K562 (cell line): ENCODE results near the gene PTGFR. TPM values are rescaled to one million over a fixed set of nuclear protein-coding genes. Genes with fewer than 3 reads are reported as not detected.

Experiments used
- ATAC-seq: fragments of 200-7000 bp; cut with Tn5 transposase; 3 replicates; pipeline ENCODE4 v1.9.1; 2020; ENCODE audit warnings: moderate library complexity
- BruUV-seq: library from RNA; stranded (reverse); fragments of 400-500 nt; replicated peaks from 2 replicates; lab custom pipeline; 2021; lab: Mats Ljungman, UMichigan
- CTCF ChIA-PET: fragments of 300-600 bp; formaldehyde crosslinking; extraction: SDS; loops from one replicate; lab custom pipeline; 2021; ENCODE audit warnings: low intra/inter-chr PET ratio; lab: Yijun Ruan, JAX
- POLR2A ChIA-PET: fragments of 300-600, 350-650 bp; sonication (Branson Sonifier 250); formaldehyde crosslinking; extraction: SDS; loops from one replicate; lab custom pipeline; 2021; ENCODE audit warnings: antibody characterized with exemption, inconsistent platforms; lab: Yijun Ruan, JAX
- DNase-seq, 4 experiments: peaks; one replicate each; pipeline versions ENCODE4 v3.0.0 to v3.0.0-alpha.2; 2011 to 2018; ENCODE audit warnings: low spot score in 3 of 4, mixed read lengths in 3 of 4; ENCODE audit errors: extremely low read depth in 1 of 4
- FAIRE-seq: peaks from 2 replicates; lab custom pipeline; 2011; peaks lifted over from hg19 to GRCh38; lab: Jason Lieb, UNC
- H2AFZ ChIP-seq: 2 replicates; pipeline ENCODE4 v1.6.0; 2011; ENCODE audit warnings: low read depth, low read length, control low read depth, inconsistent platforms
- H3K27ac ChIP-seq: fragments of 200-600 bp; 3 replicates; pipeline ENCODE4 v1.8.0; 2011; ENCODE audit warnings: low read depth, mild to moderate bottlenecking, control low read depth, inconsistent platforms, low read length, moderate library complexity, mixed read lengths; ENCODE audit errors: extremely low read depth
- H3K27me3 ChIP-seq, 2 experiments: fragments of 300-600 bp in 1 of 2; 2 replicates in 1 of 2; 3 replicates in 1 of 2; pipeline versions ENCODE4 v1.6.0 to v1.8.0; 2011; ENCODE audit warnings: inconsistent platforms in 2 of 2, low read length in 2 of 2, mild to moderate bottlenecking in 1 of 2, mixed read lengths in 1 of 2, moderate library complexity in 1 of 2; ENCODE audit not compliant: control insufficient read depth in 2 of 2, insufficient read depth in 2 of 2
- H3K36me3 ChIP-seq: fragments of 300-600 bp; 3 replicates; pipeline ENCODE4 v1.8.0; 2011; ENCODE audit warnings: mild to moderate bottlenecking, low read length, inconsistent platforms; ENCODE audit not compliant: control insufficient read depth, insufficient read depth
- H3K4me1 ChIP-seq, 2 experiments: fragments of 200-600 bp in 1 of 2; replicated peaks in 1 of 2; 2 replicates in 1 of 2; 3 replicates in 1 of 2; pipeline versions ENCODE4 v1.5.1 to v1.8.0; 2011; ENCODE audit warnings: inconsistent platforms in 2 of 2, low read length in 2 of 2, mild to moderate bottlenecking in 1 of 2, mixed read lengths in 1 of 2, moderate library complexity in 1 of 2; ENCODE audit not compliant: control insufficient read depth in 2 of 2, insufficient read depth in 2 of 2
- H3K4me2 ChIP-seq: 2 replicates; pipeline ENCODE4 v1.6.1; 2011; ENCODE audit warnings: low read length, control low read depth, inconsistent platforms, mixed read lengths; ENCODE audit not compliant: insufficient read depth
- H3K4me3 ChIP-seq: fragments of 200-600 bp; sonication (generic), shearing (Covaris generic); 2 replicates; pipeline ENCODE4 v1.5.1; 2016; ENCODE audit warnings: control low read depth, inconsistent platforms
- H3K79me2 ChIP-seq: fragments of 200-600 bp; 3 replicates; pipeline ENCODE4 v1.8.0; 2011; ENCODE audit warnings: low read length, inconsistent platforms; ENCODE audit not compliant: control insufficient read depth, insufficient read depth
- H3K9ac ChIP-seq, 2 experiments: 2 replicates each; pipeline versions ENCODE4 v1.6.0 to v1.6.1; 2011; ENCODE audit warnings: low read depth in 2 of 2, low read length in 2 of 2, control low read depth in 1 of 2, inconsistent platforms in 1 of 2, mild to moderate bottlenecking in 1 of 2, mixed read lengths in 1 of 2; ENCODE audit not compliant: insufficient read depth in 1 of 2
- H3K9me1 ChIP-seq: one replicate; pipeline ENCODE4 v1.6.0; 2011; ENCODE audit warnings: inconsistent platforms, mild to moderate bottlenecking, low read length, moderate library complexity; ENCODE audit not compliant: control insufficient read depth, insufficient read depth
- H3K9me3 ChIP-seq: replicated peaks from 2 replicates; pipeline ENCODE4 v1.5.1; 2011; ENCODE audit warnings: low read depth, low read length, inconsistent platforms; ENCODE audit not compliant: control insufficient read depth, insufficient read depth
- H4K20me1 ChIP-seq: replicated peaks from 2 replicates; pipeline ENCODE4 v1.6.1; 2011; ENCODE audit warnings: low read length, inconsistent platforms, mixed read lengths; ENCODE audit not compliant: control insufficient read depth, insufficient read depth
- BACH1 ChIP-seq: fragments of 200-800 bp; sonication (Bioruptor generic); IDR thresholded peaks from 2 replicates; pipeline ENCODE4 v1.6.1; 2016; ENCODE audit warnings: missing genetic modification characterization, missing compliant biosample characterization
- BRD4 ChIP-seq: fragments of 200-600 bp; sonication (generic); IDR thresholded peaks from 2 replicates; pipeline ENCODE4 v1.6.1; 2017; ENCODE audit warnings: inconsistent platforms
- DEAF1 ChIP-seq: fragments of 450-650 bp; formaldehyde crosslinking; IDR thresholded peaks from 2 replicates; pipeline ENCODE4 v1.4.0; 2020; ENCODE audit warnings: mild to moderate bottlenecking, moderate library complexity
- ETS2 ChIP-seq: IDR thresholded peaks from 2 replicates; pipeline ENCODE4 v1.6.1; 2016; ENCODE audit warnings: borderline replicate concordance, missing genetic modification characterization, mild to moderate bottlenecking, moderate library complexity, missing compliant biosample characterization; ENCODE audit not compliant: poor library complexity, severe bottlenecking
- KLF16 ChIP-seq: IDR thresholded peaks from 2 replicates; pipeline ENCODE4 v1.6.1; 2016; ENCODE audit warnings: antibody characterized with exemption
- MAFG ChIP-seq: fragments of 450-650 bp; conservative IDR thresholded peaks from 2 replicates; pipeline ENCODE4 v1.6.1; 2016; ENCODE audit warnings: missing genetic modification characterization, missing compliant biosample characterization
- NCOR1 ChIP-seq: fragments of 450-650 bp; IDR thresholded peaks from 2 replicates; pipeline ENCODE4 v1.6.1; 2016; ENCODE audit warnings: mild to moderate bottlenecking, moderate library complexity
- NFE2L1 ChIP-seq: fragments of 450-650 bp; IDR thresholded peaks from 2 replicates; pipeline ENCODE4 v1.6.1; 2016; ENCODE audit warnings: missing genetic modification characterization, low read depth, mild to moderate bottlenecking, missing compliant biosample characterization, moderate library complexity, borderline replicate concordance
- NFRKB ChIP-seq: fragments of 450-650 bp; IDR thresholded peaks from 2 replicates; pipeline ENCODE4 v1.6.1; 2016; ENCODE audit warnings: low read depth
- PHB2 ChIP-seq: fragments of 450-650 bp; IDR thresholded peaks from 2 replicates; pipeline ENCODE4 v1.6.1; 2017; ENCODE audit warnings: low read depth
- PTBP1 ChIP-seq: fragments of 200-400 bp; formaldehyde crosslinking; IDR thresholded peaks from 2 replicates; pipeline ENCODE4 v1.6.1; 2017; ENCODE audit warnings: low read depth, low read length
- SAFB ChIP-seq: fragments of 200-400 bp; formaldehyde crosslinking; IDR thresholded peaks from 2 replicates; pipeline ENCODE4 v1.6.1; 2017; ENCODE audit warnings: low read depth, low read length, borderline replicate concordance
- TGIF2 ChIP-seq: sonication (generic); formaldehyde crosslinking; IDR thresholded peaks from 2 replicates; pipeline ENCODE4 v1.8.1; 2022; ENCODE audit warnings: mild to moderate bottlenecking, missing genetic modification reagents, moderate library complexity
- ZNF124 ChIP-seq: sonication (generic); formaldehyde crosslinking; IDR thresholded peaks from 2 replicates; pipeline ENCODE4 v1.8.1; 2022; ENCODE audit warnings: missing genetic modification reagents
- ZNF184 ChIP-seq: sonication (generic); formaldehyde crosslinking; IDR thresholded peaks from 2 replicates; pipeline ENCODE4 v1.5.0; 2020; ENCODE audit warnings: missing genetic modification reagents
- ZNF436 ChIP-seq: fragments of 250-450, 450-650 bp; sonication (Bioruptor Pico); formaldehyde crosslinking; IDR thresholded peaks from 2 replicates; pipeline ENCODE4 v1.7.0; 2020; ENCODE audit warnings: mild to moderate bottlenecking
- ZNF507 ChIP-seq: conservative IDR thresholded peaks from 2 replicates; pipeline ENCODE4 v1.6.1; 2017; ENCODE audit warnings: missing genetic modification characterization, missing compliant biosample characterization
- ZNF583 ChIP-seq: fragments of 250-450 bp; sonication (Bioruptor Pico); IDR thresholded peaks from 2 replicates; pipeline ENCODE4 v1.4.0; 2020
- ZNF695 ChIP-seq: fragments of 450-650 bp; formaldehyde crosslinking; IDR thresholded peaks from 2 replicates; pipeline ENCODE4 v1.4.0; 2020; ENCODE audit warnings: mild to moderate bottlenecking, moderate library complexity
- WGBS: fragments of 100-300 bp; shearing (Covaris generic); methylation state at CpG from one replicate; pipeline ENCODE4 v1.1.6; 2016; ENCODE audit warnings: low coverage, mixed read lengths; ENCODE audit not compliant: insufficient coverage; ENCODE audit errors: missing lambda C conversion rate; 5-methylcytosine and 5-hydroxymethylcytosine counted together
- in situ Hi-C: fragments of 300-500 bp; cut with MboI; formaldehyde crosslinking; loops from 4 replicates; pipeline ENCODE4 v1.15.0; 2018; ENCODE audit warnings: inconsistent platforms, mixed read lengths
- intact Hi-C: fragments of 100-400 bp; cut with micrococcal nuclease; formaldehyde crosslinking; loops from 2 replicates; pipeline ENCODE4 v1.14.2; 2022
- polyA plus RNA-seq, 8 experiments: library from polyadenylated mRNA; depleted of rRNA in 4 of 8; stranded (reverse) in 5 of 8; unstranded in 3 of 8; fragments of >200 nt; fragmentation: Nextera tagmentation in 2 of 8; fragmentation: Illumina TruSeq in 1 of 8; extraction: Ambion mirVana in 2 of 8; extraction: Trizol in 1 of 8; gene quantifications; 2 replicates each; pipeline versions ENCODE4 v1.2.1 to v1.2.3, GENCODE V29; 2011 to 2014; ENCODE audit warnings: inconsistent platforms in 1 of 8, missing spikeins in 1 of 8
- total RNA-seq, 7 experiments: library from RNA; depleted of rRNA in 6 of 7; stranded (reverse); fragments of >200 nt in 6 of 7; fragmentation: Illumina TruSeq in 2 of 7; extraction: Trizol in 2 of 7; gene quantifications; 2 replicates each; pipeline versions ENCODE4 v1.2.1 to v1.2.3, GENCODE V29; 2011 to 2021; ENCODE audit warnings: low replicate concordance in 1 of 7

The PTGFR gene
- total and polyA plus RNA-seq, 9 of the 15 experiments (the other 6 are each of a cell fraction or from before 2014, with no cell fraction given): 0.04 TPM; not detected in 8

GRCh38 chr1:78519446-78519845 is 28.7 kb downstream of the PTGFR start:
- FAIRE-seq (no peak), DNase-seq (no peak), ATAC-seq (no peak)
- TF ChIP-seq ZNF507 (tag) (no peak), NFRKB (no peak), ETS2 (tag) (no peak), BRD4 (no peak), ZNF583 (CRISPR knock-in tag) (no peak), MAFG (tag) (no peak), PTBP1 (no peak), ZNF184 (no peak), SAFB (no peak), PHB2 (no peak), DEAF1 (CRISPR knock-in tag) (no peak), ZNF695 (CRISPR knock-in tag) (no peak), KLF16 (no peak), BACH1 (tag) (no peak), TGIF2 (CRISPR knock-in tag) (no peak), ZNF436 (CRISPR knock-in tag) (no peak), NCOR1 (no peak), ZNF124 (CRISPR knock-in tag) (no peak), NFE2L1 (tag) (no peak)
- H3K79me2 ChIP-seq: no peaks in the 10 kb centered on the region
- H4K20me1 ChIP-seq: no peaks in the 10 kb centered on the region
- H3K4me1 ChIP-seq: no peaks in the 10 kb centered on the region
- no peak overlapping the region for H3K9ac ChIP-seq
- H3K27ac ChIP-seq: no peak overlapping the region
- H3K9me3 ChIP-seq: no peaks in the 10 kb centered on the region
- H3K9me1 ChIP-seq: no peaks in the 10 kb centered on the region
- H2AFZ ChIP-seq: no peak overlapping the region
- in situ Hi-C loops: no loop called here
- no peak overlapping the region for H3K4me3 ChIP-seq
- H3K27me3 ChIP-seq: no peaks in the 10 kb centered on the region
- no peaks in the 10 kb centered on the region for H3K36me3 ChIP-seq
- no peak overlapping the region for H3K4me2 ChIP-seq
- intact Hi-C loops: no loop called here
- no TSS peak for BruUV-seq
- ChIA-PET CTCF (no interaction called here), POLR2A (no interaction called here)
- 0% methylated on average over 4 of the region's 4 CpGs for WGBS
